Measurements from ENCODE around the gene CASP5.

CASP5 gene

GRCh38 chr11:105027678-105028077 is 4.7 kb upstream of the CASP5 start:
- TF ChIP-seq SUZ12 (IDR thresholded peaks at IDR 0.05; ENCODE audit: extremely low read depth, insufficient read depth, insufficient read length), result no peak
- TF ChIP-seq YY1 (IDR thresholded peaks at IDR 0.05; ENCODE audit: insufficient read depth, insufficient read length), result no peak
- no peak for TF ChIP-seq ZNF274 (IDR thresholded peaks at IDR 0.05; ENCODE audit: low read depth, low read length)
- Histone ChIP-seq H3K27me3 (ENCODE audit: insufficient read depth, insufficient read length) (no peaks in the 10 kb centered on the region), H3K9ac (ENCODE audit: insufficient read length, low read depth) (no peak overlapping the region), H3K4me1 (ENCODE audit: insufficient read depth, insufficient read length) (no peaks in the 10 kb centered on the region), H3K4me3 (ENCODE audit: insufficient read length, low read depth) (no peak overlapping the region), H3K36me3 (ENCODE audit: insufficient read depth, insufficient read length, low read length) (no peaks in the 10 kb centered on the region), H3K9me3 (ENCODE audit: insufficient read depth, low read length) (no peaks in the 10 kb centered on the region)
- no peak for DNase-seq (ENCODE audit: low read depth, low spot score)

DNA sequence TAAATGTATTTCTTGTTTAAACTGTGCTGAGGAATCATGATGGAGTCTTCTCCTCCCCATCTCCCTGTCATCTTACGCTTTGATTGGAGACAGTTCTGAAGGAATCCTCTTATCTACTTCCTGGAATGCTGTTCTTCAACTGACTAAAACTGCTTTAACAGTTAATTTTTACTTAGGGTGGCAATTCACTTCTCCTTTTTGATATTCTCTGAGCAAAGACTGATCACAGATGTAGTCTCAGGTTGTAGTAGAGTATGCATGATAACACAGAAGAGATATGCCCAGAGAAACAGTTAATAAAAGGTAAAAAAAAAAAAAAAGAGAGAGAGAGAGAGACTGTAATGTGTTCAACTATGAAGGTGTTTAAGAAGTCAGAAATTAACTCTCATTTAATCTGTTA is 1.4 kb upstream of the CASP5 start:
- TF ChIP-seq ZNF274 (IDR thresholded peaks at IDR 0.05; ENCODE audit: low read depth, low read length) (no peak), SUZ12 (IDR thresholded peaks at IDR 0.05; ENCODE audit: extremely low read depth, insufficient read depth, insufficient read length) (no peak), YY1 (IDR thresholded peaks at IDR 0.05; ENCODE audit: insufficient read depth, insufficient read length) (no peak)
- DNase-seq (ENCODE audit: low read depth, low spot score), result no peak
- Histone ChIP-seq H3K9me3 (ENCODE audit: insufficient read depth, low read length) (no peaks in the 10 kb centered on the region), H3K9ac (ENCODE audit: insufficient read length, low read depth) (no peak overlapping the region), H3K36me3 (ENCODE audit: insufficient read depth, insufficient read length, low read length) (no peaks in the 10 kb centered on the region), H3K4me3 (ENCODE audit: insufficient read length, low read depth) (no peak overlapping the region), H3K27me3 (ENCODE audit: insufficient read depth, insufficient read length) (no peaks in the 10 kb centered on the region), H3K4me1 (ENCODE audit: insufficient read depth, insufficient read length) (no peaks in the 10 kb centered on the region)

- Histone ChIP-seq H3K4me3 (ENCODE audit: insufficient read length, low read depth) (no peak overlapping the region), H3K27me3 (ENCODE audit: insufficient read depth, insufficient read length) (no peaks in the 10 kb centered on the region), H3K36me3 (ENCODE audit: insufficient read depth, insufficient read length, low read length) (no peaks in the 10 kb centered on the region), H3K4me1 (ENCODE audit: insufficient read depth, insufficient read length) (no peaks in the 10 kb centered on the region), H3K9ac (ENCODE audit: insufficient read length, low read depth) (no peak overlapping the region), H3K9me3 (ENCODE audit: insufficient read depth, low read length) (no peaks in the 10 kb centered on the region)
- no peak for DNase-seq (ENCODE audit: low read depth, low spot score)
- TF ChIP-seq YY1 (IDR thresholded peaks at IDR 0.05; ENCODE audit: insufficient read depth, insufficient read length) (no peak), ZNF274 (IDR thresholded peaks at IDR 0.05; ENCODE audit: low read depth, low read length) (no peak), SUZ12 (IDR thresholded peaks at IDR 0.05; ENCODE audit: extremely low read depth, insufficient read depth, insufficient read length) (no peak)
These were observed 441 bp downstream of the CASP5 start for GRCh38 chr11:105022527-105022926.

DNA sequence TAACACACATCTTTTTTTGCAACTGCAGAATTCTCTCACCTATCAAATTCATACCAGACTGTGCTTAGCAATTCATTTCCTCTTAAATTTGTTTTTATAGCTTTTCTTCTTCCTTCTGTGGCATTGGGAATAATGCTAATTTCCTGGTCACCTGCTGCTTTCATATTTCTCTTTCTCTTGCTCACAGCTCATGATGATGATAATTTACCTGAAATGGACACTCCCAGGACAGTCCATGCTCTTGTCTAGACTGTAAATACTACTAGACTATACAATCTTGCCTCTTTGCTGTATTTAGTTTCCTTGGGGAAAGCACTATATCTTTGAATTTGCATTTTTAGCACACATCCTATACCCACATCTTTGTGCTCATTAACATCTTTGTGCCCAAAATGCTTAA is 15.5 kb downstream of the CASP5 start:
- Histone ChIP-seq H3K9ac (ENCODE audit: insufficient read length, low read depth) (no peak overlapping the region), H3K36me3 (ENCODE audit: insufficient read depth, insufficient read length, low read length) (no peaks in the 10 kb centered on the region), H3K27me3 (ENCODE audit: insufficient read depth, insufficient read length) (no peaks in the 10 kb centered on the region), H3K9me3 (ENCODE audit: insufficient read depth, low read length) (no peaks in the 10 kb centered on the region), H3K4me3 (ENCODE audit: insufficient read length, low read depth) (no peak overlapping the region), H3K4me1 (ENCODE audit: insufficient read depth, insufficient read length) (no peaks in the 10 kb centered on the region)
- TF ChIP-seq YY1 (IDR thresholded peaks at IDR 0.05; ENCODE audit: insufficient read depth, insufficient read length), result no peak
- TF ChIP-seq SUZ12 (IDR thresholded peaks at IDR 0.05; ENCODE audit: extremely low read depth, insufficient read depth, insufficient read length), result no peak
- TF ChIP-seq ZNF274 (IDR thresholded peaks at IDR 0.05; ENCODE audit: low read depth, low read length), result no peak
- no peak for DNase-seq (ENCODE audit: low read depth, low spot score)

- no peaks in the 10 kb centered on the region for H3K4me1 ChIP-seq (ENCODE audit: insufficient read depth, insufficient read length)
- no peaks in the 10 kb centered on the region for H3K27me3 ChIP-seq (ENCODE audit: insufficient read depth, insufficient read length)
- no peaks in the 10 kb centered on the region for H3K9me3 ChIP-seq (ENCODE audit: insufficient read depth, low read length)
- H3K4me3 ChIP-seq (ENCODE audit: insufficient read length, low read depth), result no peak overlapping the region
- no peak for DNase-seq (ENCODE audit: low read depth, low spot score)
- no peak for TF ChIP-seq YY1 (IDR thresholded peaks at IDR 0.05; ENCODE audit: insufficient read depth, insufficient read length)
- no peak for TF ChIP-seq SUZ12 (IDR thresholded peaks at IDR 0.05; ENCODE audit: extremely low read depth, insufficient read depth, insufficient read length)
- TF ChIP-seq ZNF274 (IDR thresholded peaks at IDR 0.05; ENCODE audit: low read depth, low read length), result no peak
- H3K36me3 ChIP-seq (ENCODE audit: insufficient read depth, insufficient read length, low read length), result no peaks in the 10 kb centered on the region
- H3K9ac ChIP-seq (ENCODE audit: insufficient read length, low read depth), result no peak overlapping the region
These were observed 17.5 kb downstream of the CASP5 start for GRCh38 chr11:105005451-105005845.

DNA sequence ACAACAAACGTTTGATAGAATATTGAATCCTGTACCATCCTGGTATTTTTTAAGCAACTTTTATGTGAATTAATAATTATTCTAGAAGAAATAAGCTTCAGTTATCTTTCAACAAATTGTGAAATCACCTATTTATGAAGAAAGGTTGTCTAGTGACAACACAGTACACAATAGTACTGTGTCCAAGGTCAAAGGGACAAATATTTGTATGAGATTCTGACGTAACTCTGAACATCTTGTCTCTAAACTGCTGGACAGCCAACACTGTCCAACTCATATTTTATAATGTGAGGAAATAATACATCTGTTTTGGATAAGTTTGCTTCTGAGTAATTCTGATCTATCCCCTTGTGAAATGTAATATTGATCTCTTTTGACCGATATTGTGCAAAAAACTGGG is 18.9 kb downstream of the CASP5 start:
- H3K4me1 ChIP-seq (ENCODE audit: insufficient read depth, insufficient read length), result no peaks in the 10 kb centered on the region
- no peak overlapping the region for H3K4me3 ChIP-seq (ENCODE audit: insufficient read length, low read depth)
- no peaks in the 10 kb centered on the region for H3K27me3 ChIP-seq (ENCODE audit: insufficient read depth, insufficient read length)
- no peaks in the 10 kb centered on the region for H3K9me3 ChIP-seq (ENCODE audit: insufficient read depth, low read length)
- TF ChIP-seq SUZ12 (IDR thresholded peaks at IDR 0.05; ENCODE audit: extremely low read depth, insufficient read depth, insufficient read length), result no peak
- TF ChIP-seq YY1 (IDR thresholded peaks at IDR 0.05; ENCODE audit: insufficient read depth, insufficient read length), result no peak
- TF ChIP-seq ZNF274 (IDR thresholded peaks at IDR 0.05; ENCODE audit: low read depth, low read length), result no peak
- no peaks in the 10 kb centered on the region for H3K36me3 ChIP-seq (ENCODE audit: insufficient read depth, insufficient read length, low read length)
- no peak overlapping the region for H3K9ac ChIP-seq (ENCODE audit: insufficient read length, low read depth)
- no peak for DNase-seq (ENCODE audit: low read depth, low spot score)

DNA sequence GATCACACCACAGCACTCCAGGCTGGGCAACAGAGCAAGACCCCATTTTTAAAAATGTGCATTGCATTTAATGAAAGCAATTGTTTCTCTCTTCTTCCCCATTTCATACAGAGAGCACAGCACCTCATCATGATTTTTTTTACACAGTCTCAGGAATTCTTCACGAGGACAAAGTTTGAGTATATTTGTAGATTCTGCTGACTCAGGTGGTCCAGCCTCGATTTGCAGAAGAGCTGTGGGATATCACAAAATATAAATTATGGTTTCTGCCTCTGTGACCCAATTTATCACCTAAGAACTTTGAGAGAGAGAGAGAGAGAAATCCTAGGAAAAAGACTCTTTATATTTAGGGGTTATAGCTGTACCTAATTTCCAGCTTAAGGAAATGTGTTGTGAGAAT is 19.8 kb downstream of the CASP5 start:
- H3K9ac ChIP-seq (ENCODE audit: insufficient read length, low read depth), result no peak overlapping the region
- H3K36me3 ChIP-seq (ENCODE audit: insufficient read depth, insufficient read length, low read length), result no peaks in the 10 kb centered on the region
- no peaks in the 10 kb centered on the region for H3K4me1 ChIP-seq (ENCODE audit: insufficient read depth, insufficient read length)
- no peaks in the 10 kb centered on the region for H3K9me3 ChIP-seq (ENCODE audit: insufficient read depth, low read length)
- TF ChIP-seq YY1 (IDR thresholded peaks at IDR 0.05; ENCODE audit: insufficient read depth, insufficient read length) (no peak), SUZ12 (IDR thresholded peaks at IDR 0.05; ENCODE audit: extremely low read depth, insufficient read depth, insufficient read length) (no peak), ZNF274 (IDR thresholded peaks at IDR 0.05; ENCODE audit: low read depth, low read length) (no peak)
- H3K27me3 ChIP-seq (ENCODE audit: insufficient read depth, insufficient read length), result no peaks in the 10 kb centered on the region
- DNase-seq (ENCODE audit: low read depth, low spot score), result no peak
- no peak overlapping the region for H3K4me3 ChIP-seq (ENCODE audit: insufficient read length, low read depth)

DNA sequence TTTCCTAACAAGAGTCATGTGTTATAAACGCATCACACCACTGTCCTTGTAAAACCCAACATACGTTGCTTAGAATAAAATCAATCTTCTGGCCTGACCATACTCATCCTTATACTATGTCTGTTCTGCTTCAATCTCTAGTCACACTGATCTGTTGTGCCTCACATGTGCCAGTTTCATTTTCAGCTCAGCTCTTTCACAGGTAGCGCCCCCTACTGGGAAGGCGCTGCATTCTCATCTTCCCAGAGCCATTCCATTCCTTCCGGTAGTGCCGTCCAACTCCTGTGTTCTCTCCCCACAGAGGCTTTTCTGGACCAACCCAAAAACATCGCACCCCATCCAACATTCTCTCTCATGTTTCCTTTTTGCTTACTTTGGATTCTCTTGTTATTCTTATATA is 22.2 kb downstream of the CASP5 start:
- no peak overlapping the region for H3K4me3 ChIP-seq (ENCODE audit: insufficient read length, low read depth)
- no peaks in the 10 kb centered on the region for H3K36me3 ChIP-seq (ENCODE audit: insufficient read depth, insufficient read length, low read length)
- no peaks in the 10 kb centered on the region for H3K27me3 ChIP-seq (ENCODE audit: insufficient read depth, insufficient read length)
- no peaks in the 10 kb centered on the region for H3K9me3 ChIP-seq (ENCODE audit: insufficient read depth, low read length)
- peak; percentile 15 for DNase-seq (ENCODE audit: low read depth, low spot score)
- TF ChIP-seq SUZ12 (IDR thresholded peaks at IDR 0.05; ENCODE audit: extremely low read depth, insufficient read depth, insufficient read length) (no peak), YY1 (IDR thresholded peaks at IDR 0.05; ENCODE audit: insufficient read depth, insufficient read length) (no peak), ZNF274 (IDR thresholded peaks at IDR 0.05; ENCODE audit: low read depth, low read length) (no peak)
- H3K9ac ChIP-seq (ENCODE audit: insufficient read length, low read depth), result no peak overlapping the region
- H3K4me1 ChIP-seq (ENCODE audit: insufficient read depth, insufficient read length), result no peaks in the 10 kb centered on the region

All from NT2/D1 (cell line).